H9 (cell line): ENCODE measurements around the gene C1orf21. TPM values are rescaled to one million over a fixed set of nuclear protein-coding genes. Genes with fewer than 3 reads are reported as not detected.

ENCODE experiments used
- DNase-seq: peaks from one replicate; pipeline ENCODE4 v3.0.0-alpha.2; 2017
- H2AFZ ChIP-seq: one replicate; pipeline ENCODE4 v1.6.1; 2013; ENCODE audit warnings: mild to moderate bottlenecking, low read length, control low read depth, moderate library complexity
- H2AK5ac ChIP-seq: 2 replicates; pipeline ENCODE4 v1.6.1; 2013; ENCODE audit warnings: low read length, control low read depth, mixed read lengths; ENCODE audit not compliant: insufficient read length
- H2BK120ac ChIP-seq: one replicate; pipeline ENCODE4 v1.6.1; 2013; ENCODE audit warnings: low read depth, mild to moderate bottlenecking, low read length, control low read depth, inconsistent platforms; ENCODE audit not compliant: poor library complexity, severe bottlenecking
- H2BK12ac ChIP-seq: 2 replicates; pipeline ENCODE4 v1.6.1; 2013; ENCODE audit warnings: low read length, control low read depth, mixed read lengths, low read depth; ENCODE audit not compliant: insufficient read length
- H2BK15ac ChIP-seq: 2 replicates; pipeline ENCODE4 v1.6.1; 2013; ENCODE audit warnings: low read depth, low read length, control low read depth
- H2BK20ac ChIP-seq: one replicate; pipeline ENCODE4 v1.6.1; 2013; ENCODE audit warnings: low read depth, mild to moderate bottlenecking, low read length, control low read depth, inconsistent platforms; ENCODE audit not compliant: poor library complexity, severe bottlenecking
- H2BK5ac ChIP-seq: 2 replicates; pipeline ENCODE4 v1.6.1; 2013; ENCODE audit warnings: low read length, control low read depth, mixed read lengths; ENCODE audit not compliant: insufficient read length
- H3K14ac ChIP-seq: 2 replicates; pipeline ENCODE4 v1.6.1; 2013; ENCODE audit warnings: low read length, control low read depth; ENCODE audit not compliant: insufficient read depth
- H3K18ac ChIP-seq: 2 replicates; pipeline ENCODE4 v1.6.1; 2013; ENCODE audit warnings: low read depth, mild to moderate bottlenecking, mixed read lengths, low read length, control low read depth; ENCODE audit not compliant: insufficient read length
- H3K23ac ChIP-seq: 2 replicates; pipeline ENCODE4 v1.6.1; 2013; ENCODE audit warnings: low read length, control low read depth, mixed read lengths, low read depth; ENCODE audit not compliant: insufficient read length
- H3K23me2 ChIP-seq: 2 replicates; pipeline ENCODE4 v1.6.1; 2013; ENCODE audit warnings: low read depth, mild to moderate bottlenecking, mixed read lengths, low read length, control low read depth; ENCODE audit not compliant: insufficient read length, poor library complexity, severe bottlenecking
- H3K27ac ChIP-seq: 2 replicates; pipeline ENCODE4 v1.5.1; 2013; ENCODE audit warnings: low read length, control low read depth, mixed read lengths, low read depth; ENCODE audit not compliant: insufficient read length
- H3K27me3 ChIP-seq: 2 replicates; pipeline ENCODE4 v1.6.1; 2013; ENCODE audit warnings: low read length, control low read depth, inconsistent platforms; ENCODE audit not compliant: insufficient read depth
- H3K4ac ChIP-seq: 2 replicates; pipeline ENCODE4 v1.6.1; 2013; ENCODE audit warnings: low read depth, mild to moderate bottlenecking, control low read depth, inconsistent platforms, low read length, moderate library complexity
- H3K4me1 ChIP-seq: 2 replicates; pipeline ENCODE4 v1.6.1; 2013; ENCODE audit warnings: low read length, control low read depth, inconsistent platforms; ENCODE audit not compliant: insufficient read depth
- H3K4me2 ChIP-seq: 2 replicates; pipeline ENCODE4 v1.6.1; 2013; ENCODE audit warnings: low read length, control low read depth, mixed read lengths; ENCODE audit not compliant: insufficient read length, insufficient read depth
- H3K56ac ChIP-seq: 2 replicates; pipeline ENCODE4 v1.6.1; 2013; ENCODE audit warnings: low read depth, mild to moderate bottlenecking, mixed read lengths, low read length, control low read depth; ENCODE audit not compliant: insufficient read length
- H3K79me1 ChIP-seq: 2 replicates; pipeline ENCODE4 v1.6.1; 2013; ENCODE audit warnings: low read depth, mild to moderate bottlenecking, moderate library complexity, low read length, control low read depth, inconsistent platforms; ENCODE audit not compliant: insufficient read depth, poor library complexity, severe bottlenecking
- H3K79me2 ChIP-seq: 2 replicates; pipeline ENCODE4 v1.6.1; 2013; ENCODE audit warnings: low read length, control low read depth, inconsistent platforms; ENCODE audit not compliant: insufficient read depth
- H3K9ac ChIP-seq: 2 replicates; pipeline ENCODE4 v1.6.1; 2013; ENCODE audit warnings: low read length, control low read depth, mixed read lengths; ENCODE audit not compliant: insufficient read length; ENCODE audit errors: extremely low read depth
- H3K9me3 ChIP-seq: one replicate; pipeline ENCODE4 v1.6.1; 2013; ENCODE audit warnings: low read depth, low read length, inconsistent platforms; ENCODE audit not compliant: control insufficient read depth
- H3T11ph ChIP-seq: one replicate; pipeline ENCODE4 v1.6.1; 2013; ENCODE audit warnings: mild to moderate bottlenecking, low read length, control low read depth, inconsistent platforms
- H4K20me1 ChIP-seq: one replicate; pipeline ENCODE4 v1.6.1; 2013; ENCODE audit not compliant: control insufficient read depth, insufficient read length, insufficient read depth
- H4K5ac ChIP-seq: 2 replicates; pipeline ENCODE4 v1.6.1; 2013; ENCODE audit warnings: low read depth, mild to moderate bottlenecking, mixed read lengths, low read length, control low read depth; ENCODE audit not compliant: insufficient read length
- H4K8ac ChIP-seq: replicated peaks from 2 replicates; pipeline ENCODE4 v1.6.1; 2013; ENCODE audit warnings: low read length, control low read depth, mixed read lengths, low read depth; ENCODE audit not compliant: insufficient read length
- H4K91ac ChIP-seq: 2 replicates; pipeline ENCODE4 v1.6.1; 2013; ENCODE audit warnings: low read depth, mild to moderate bottlenecking, moderate library complexity, mixed read lengths, low read length, control low read depth; ENCODE audit not compliant: insufficient read length
- H3K27ac Mint-ChIP-seq, 3 experiments: 2 replicates in 2 of 3; 3 replicates in 1 of 3; pipeline ENCODE4 v1.8.0; 2020 to 2021; ENCODE audit warnings: mixed read lengths in 3 of 3, mild to moderate bottlenecking in 1 of 3, moderate library complexity in 1 of 3
- H3K27me3 Mint-ChIP-seq: 2 replicates; pipeline ENCODE4 v1.8.0; 2021; ENCODE audit warnings: low read depth, mild to moderate bottlenecking, moderate library complexity, mixed read lengths
- H3K36me3 Mint-ChIP-seq, 3 experiments: 2 replicates in 2 of 3; 3 replicates in 1 of 3; pipeline ENCODE4 v1.8.0; 2020 to 2021; ENCODE audit warnings: low read depth in 3 of 3, mixed read lengths in 3 of 3; ENCODE audit not compliant: insufficient read depth in 1 of 3
- H3K4me1 Mint-ChIP-seq, 2 experiments: 2 replicates each; pipeline ENCODE4 v1.8.0; 2020; ENCODE audit warnings: mixed read lengths in 2 of 2
- H3K4me3 Mint-ChIP-seq, 2 experiments: 2 replicates in 1 of 2; 3 replicates in 1 of 2; pipeline ENCODE4 v1.8.0; 2020 to 2021; ENCODE audit warnings: mild to moderate bottlenecking in 2 of 2, mixed read lengths in 2 of 2, moderate library complexity in 1 of 2
- H3K9me3 Mint-ChIP-seq, 2 experiments: 2 replicates in 1 of 2; 3 replicates in 1 of 2; pipeline ENCODE4 v1.8.0; 2020; ENCODE audit warnings: mild to moderate bottlenecking in 2 of 2, mixed read lengths in 2 of 2, moderate library complexity in 1 of 2
- WGBS: extraction: QIAGEN DNeasy Blood & Tissue Kit; methylation state at CpG from one replicate; pipeline ENCODE4 v1.1.7; 2013; ENCODE audit warnings: missing lambda C conversion rate, low lambda C conversion rate, mixed read lengths; ENCODE audit not compliant: insufficient read length; ENCODE audit errors: extremely low coverage; 5-methylcytosine and 5-hydroxymethylcytosine counted together
- total RNA-seq: library from RNA; stranded (reverse); gene quantifications from 2 replicates; pipeline ENCODE4 v1.2.1, GENCODE V29; 2021
- TF ChIP-seq, protein P1 (sequence below): fragments of 200-600 bp; sonication (generic); conservative IDR thresholded peaks from 3 replicates; pipeline ENCODE4 v1.8.0; 2021; ENCODE audit warnings: antibody characterized with exemption, mild to moderate bottlenecking

C1orf21 gene
- total RNA-seq, 1 experiment from 2014 or later = 36.0 TPM

DNA sequence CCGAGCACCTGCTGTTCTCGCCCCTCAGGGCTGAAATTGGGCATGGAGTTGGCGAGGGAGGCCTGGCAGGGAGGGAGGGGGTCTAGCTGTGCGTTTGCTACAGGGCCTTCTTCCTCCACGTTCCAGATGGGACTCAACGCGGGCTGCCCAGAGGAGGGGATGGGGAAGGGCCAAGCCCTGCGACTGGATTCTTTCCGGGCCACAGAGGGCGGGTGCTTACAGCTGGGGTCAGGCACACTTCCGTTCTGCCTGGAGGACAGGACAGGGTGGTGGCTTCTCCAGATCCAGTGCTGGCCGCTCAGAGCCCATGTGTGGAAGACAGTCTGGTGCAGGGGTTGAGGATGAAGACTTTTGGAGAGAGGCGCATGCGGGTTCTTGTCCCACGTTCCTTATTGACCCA lies 277.8 kb downstream of the C1orf21 start:
- Histone ChIP-seq H3K9me3 (no peaks in the 10 kb centered on the region), H3K9ac (no peak overlapping the region), H4K20me1 (no peaks in the 10 kb centered on the region), H4K5ac (no peak overlapping the region), H4K91ac (no peak overlapping the region), H3K56ac (no peak overlapping the region), H3K79me1 (no peaks in the 10 kb centered on the region), H3K4me1 (peaks cover 5% of the 10 kb centered on the region; the same call in 1 of the 2 replicates), H3K27me3 (no peaks in the 10 kb centered on the region), H3T11ph (no peak overlapping the region), H2BK15ac (no peak overlapping the region), H2BK5ac (no peak overlapping the region), H2BK120ac (no peak overlapping the region), H3K4ac (no peak overlapping the region), H3K23me2 (peaks cover 4% of the 10 kb centered on the region), H3K23ac (no peak overlapping the region), H2AK5ac (no peak overlapping the region), H2BK20ac (no peak overlapping the region), H3K14ac (no peak overlapping the region; the same call in 1 of the 2 replicates), H3K79me2 (no peaks in the 10 kb centered on the region), H3K4me2 (no peak overlapping the region), H3K18ac (no peak overlapping the region), H2AFZ (no peak overlapping the region), H2BK12ac (no peak overlapping the region), H4K8ac (no peak overlapping the region), H3K27ac (no peak overlapping the region)
- TF ChIP-seq, protein P1, sequence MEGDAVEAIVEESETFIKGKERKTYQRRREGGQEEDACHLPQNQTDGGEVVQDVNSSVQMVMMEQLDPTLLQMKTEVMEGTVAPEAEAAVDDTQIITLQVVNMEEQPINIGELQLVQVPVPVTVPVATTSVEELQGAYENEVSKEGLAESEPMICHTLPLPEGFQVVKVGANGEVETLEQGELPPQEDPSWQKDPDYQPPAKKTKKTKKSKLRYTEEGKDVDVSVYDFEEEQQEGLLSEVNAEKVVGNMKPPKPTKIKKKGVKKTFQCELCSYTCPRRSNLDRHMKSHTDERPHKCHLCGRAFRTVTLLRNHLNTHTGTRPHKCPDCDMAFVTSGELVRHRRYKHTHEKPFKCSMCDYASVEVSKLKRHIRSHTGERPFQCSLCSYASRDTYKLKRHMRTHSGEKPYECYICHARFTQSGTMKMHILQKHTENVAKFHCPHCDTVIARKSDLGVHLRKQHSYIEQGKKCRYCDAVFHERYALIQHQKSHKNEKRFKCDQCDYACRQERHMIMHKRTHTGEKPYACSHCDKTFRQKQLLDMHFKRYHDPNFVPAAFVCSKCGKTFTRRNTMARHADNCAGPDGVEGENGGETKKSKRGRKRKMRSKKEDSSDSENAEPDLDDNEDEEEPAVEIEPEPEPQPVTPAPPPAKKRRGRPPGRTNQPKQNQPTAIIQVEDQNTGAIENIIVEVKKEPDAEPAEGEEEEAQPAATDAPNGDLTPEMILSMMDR = no peak
- Mint-ChIP-seq H3K4me1 (peaks cover 59 to 62% of the 10 kb centered on the region in 2 experiments), H3K36me3 (no peaks in the 10 kb centered on the region; a peak in 1 of 7 replicates), H3K27me3 (peaks cover 11% of the 10 kb centered on the region; the same call in 1 of the 2 replicates), H3K4me3 (peak overlapping the region in 1 of 2 experiments; percentile 22; a peak in 1 of 5 replicates), H3K9me3 (no peaks in the 10 kb centered on the region), H3K27ac (no peak overlapping the region)
- peak; percentile 47 for DNase-seq
- no CpG with 5 or more reads among the region's 15 CpGs for WGBS
